Peyer's patch (tissue), 4 donors: ENCODE measurements around the gene LRRC26.

ENCODE experiments used
- CTCF ChIP-seq, 6 experiments: fragments of 450-650 bp in 4 of 6; fragments of 200-600 bp in 2 of 6; sonication (generic) in 1 of 6; IDR thresholded peaks; one replicate each; pipeline ENCODE4 v1.5.1; 2017 to 2019; ENCODE audit warnings: antibody characterized with exemption in 6 of 6, mild to moderate bottlenecking in 3 of 6, moderate library complexity in 1 of 6
- POLR2A ChIP-seq, 2 donors: fragments of 450-650 bp; IDR thresholded peaks; one replicate each; pipeline ENCODE4 v1.5.1; 2017; ENCODE audit warnings: antibody characterized with exemption in 2 of 2, mild to moderate bottlenecking in 2 of 2, moderate library complexity in 2 of 2

- no peak for TF ChIP-seq CTCF (IDR thresholded peaks at IDR 0.05)
- no peak for TF ChIP-seq POLR2A (IDR thresholded peaks at IDR 0.05)
Observed at GRCh38 chr9:137173796-137174664, 4.2 kb upstream of the LRRC26 start.
